Hematopoietic multipotent progenitor cell treated with erythropoietin and hydrocortisone succinate and interleukin-3 and kit ligand, for 17 days (in vitro differentiated cells): ENCODE measurements around the gene BEST2.
A peak's percentile ranks its signal among the peaks of the same experiment; 100 is the strongest.
"Not testable (repeated sequence)": the region's sequence is repeated elsewhere in the genome, so short reads cannot be mapped to it uniquely, and the experiment has no call there.

Experiments
- DNase-seq: peaks from one replicate; pipeline ENCODE4 v3.0.0-alpha.2; 2015; ENCODE audit warnings: low spot score

Gene BEST2

DNA sequence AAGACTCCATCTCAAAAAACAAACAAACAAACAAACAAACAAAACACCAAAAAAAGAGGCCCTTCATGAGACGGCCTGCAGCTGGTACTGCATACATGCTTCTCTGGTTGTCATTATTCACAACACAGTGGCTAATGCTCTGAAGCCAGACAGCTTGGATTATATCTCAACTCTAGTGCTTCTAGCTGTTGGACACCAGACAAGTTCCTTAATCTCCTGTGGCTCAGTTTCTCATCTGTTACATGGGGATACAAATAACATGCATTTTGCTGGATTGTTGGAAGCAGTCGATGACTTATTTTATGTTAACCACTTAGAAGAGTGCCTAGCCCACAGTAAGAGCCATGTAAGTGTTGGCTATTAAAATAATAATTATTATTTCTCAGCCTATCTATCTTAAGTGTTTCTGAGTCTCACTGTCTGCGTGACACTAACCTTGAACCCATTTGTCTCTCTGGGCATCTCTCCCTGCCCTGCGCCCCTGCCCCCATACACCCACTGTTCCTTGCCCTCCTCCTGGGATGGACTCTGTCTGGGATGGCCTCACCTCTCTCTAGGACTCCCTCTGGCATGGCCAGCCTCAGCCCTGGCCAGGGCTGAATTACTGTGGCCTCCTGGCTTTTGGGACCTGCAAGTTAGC lies 36.6 kb downstream of the BEST2 start:
- peak; percentile 58 for DNase-seq

DNA sequence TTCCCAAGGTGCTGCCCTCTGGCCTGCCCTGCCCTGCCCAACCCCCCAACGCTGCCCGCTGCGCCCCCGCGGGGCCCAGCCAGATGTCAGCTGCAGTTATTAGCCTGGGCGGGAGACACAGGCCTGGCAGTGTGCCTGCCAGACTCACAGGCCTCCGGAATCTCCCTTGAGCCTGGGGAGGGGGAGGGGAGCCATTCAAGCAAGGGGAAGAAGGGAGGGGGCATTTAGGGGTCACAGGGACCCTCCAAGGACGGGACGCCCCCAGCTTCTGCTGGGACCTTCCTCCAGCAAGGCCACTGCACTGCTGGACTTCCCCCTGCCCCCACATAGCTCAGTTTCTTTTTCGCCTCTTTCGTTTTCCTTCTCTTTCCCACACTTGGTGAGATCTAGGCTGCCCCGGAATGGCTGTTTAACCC lies 37.1 kb downstream of the BEST2 start:
- peak; percentile 83 for DNase-seq

GRCh38 chr19:12789098-12789903 lies 37.7 kb downstream of the BEST2 start:
- DNase-seq: peak; percentile 68

GRCh38 chr19:12789904-12790619 lies 38.5 kb downstream of the BEST2 start:
- DNase-seq: peak; percentile 97

- peak; percentile 68 for DNase-seq
Observed at GRCh38 chr19:12790628-12791344, 39.2 kb downstream of the BEST2 start.

- DNase-seq: peak; percentile 96
Observed at GRCh38 chr19:12791345-12792050, 39.9 kb downstream of the BEST2 start, which contains the start of gene JUNB. JUNB (plus strand) TSS chr19:12791486; CDS start chr19:12791772, 286 bp downstream.

GRCh38 chr19:12792051-12792852 lies 40.7 kb downstream of the BEST2 start:
- peak; percentile 80 for DNase-seq

- no peak for DNase-seq
Observed at GRCh38 chr19:12792853-12793289, 41.3 kb downstream of the BEST2 start.

GRCh38 chr19:12793290-12794195 lies 42.0 kb downstream of the BEST2 start:
- DNase-seq: peak; percentile 99

- no peak for DNase-seq
Observed at GRCh38 chr19:12794196-12794941, 42.8 kb downstream of the BEST2 start.

GRCh38 chr19:12794971-12795381 lies 43.4 kb downstream of the BEST2 start:
- DNase-seq: no peak

DNA sequence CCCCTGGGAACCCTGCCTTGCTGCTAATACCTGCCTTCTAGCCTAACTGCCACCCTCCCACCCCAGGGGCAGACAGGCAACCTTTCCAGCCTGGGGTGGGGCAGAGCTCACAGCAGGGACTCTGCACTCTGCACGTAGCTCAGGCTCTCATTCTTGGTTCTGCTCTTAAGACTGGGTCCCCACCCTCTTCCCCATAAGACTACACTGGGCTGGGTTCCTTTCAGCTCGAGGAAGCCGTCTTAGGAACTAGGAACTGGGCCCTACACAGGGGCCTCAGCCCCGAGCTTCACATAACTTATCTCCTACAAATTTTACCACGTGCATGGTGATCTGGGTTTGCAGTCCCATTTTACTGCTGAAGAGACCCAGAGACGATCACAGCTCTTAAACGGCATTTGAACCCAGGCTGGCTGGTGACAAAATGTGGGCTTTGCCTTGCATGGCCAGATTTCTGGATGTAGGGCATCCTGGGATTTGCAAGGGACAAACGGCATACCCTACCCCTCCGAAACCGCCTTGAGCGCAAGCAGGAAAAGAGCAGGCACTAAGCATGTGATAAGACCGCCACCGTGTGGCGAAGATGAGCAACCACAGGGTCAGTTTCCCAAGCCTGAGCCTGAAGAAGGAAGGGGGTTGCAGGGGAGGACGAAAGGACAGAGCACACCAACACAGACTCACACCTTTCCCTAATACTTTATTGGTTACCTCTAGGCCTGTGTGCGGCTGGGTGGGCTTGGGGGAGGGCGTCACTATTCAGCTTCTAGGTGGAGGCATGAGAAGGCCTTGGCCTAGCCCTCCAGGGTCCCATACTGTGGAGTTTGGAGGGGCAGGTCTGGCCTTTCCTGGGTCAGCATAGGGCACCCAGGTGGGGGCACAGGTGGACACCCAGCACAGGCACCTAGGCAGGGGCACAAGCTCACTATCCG lies 44.8 kb downstream of the BEST2 start:
- DNase-seq: peak; percentile 90

DNA sequence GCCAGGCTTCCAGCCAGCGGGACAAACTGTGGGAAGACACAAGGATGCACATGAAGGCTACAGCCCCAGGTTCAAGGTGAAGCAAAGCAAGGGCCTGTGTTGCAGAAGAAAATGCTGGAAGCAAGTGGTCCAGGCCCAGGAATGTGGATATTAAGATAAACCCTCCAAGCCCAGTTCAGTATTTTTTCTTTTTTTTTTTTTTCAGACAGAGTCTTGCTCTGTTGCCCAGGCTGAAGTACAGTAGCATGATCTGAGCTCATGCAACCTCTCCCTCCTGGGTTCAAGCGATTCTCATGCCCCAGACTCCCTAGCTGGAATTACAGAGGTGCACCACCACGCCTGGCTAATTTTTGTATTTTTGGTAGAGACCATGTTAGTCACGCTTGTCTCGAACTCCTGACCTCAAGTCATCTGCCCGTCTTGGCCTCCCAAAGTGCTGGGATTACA lies 45.6 kb downstream of the BEST2 start:
- DNase-seq: peak; percentile 15

DNA sequence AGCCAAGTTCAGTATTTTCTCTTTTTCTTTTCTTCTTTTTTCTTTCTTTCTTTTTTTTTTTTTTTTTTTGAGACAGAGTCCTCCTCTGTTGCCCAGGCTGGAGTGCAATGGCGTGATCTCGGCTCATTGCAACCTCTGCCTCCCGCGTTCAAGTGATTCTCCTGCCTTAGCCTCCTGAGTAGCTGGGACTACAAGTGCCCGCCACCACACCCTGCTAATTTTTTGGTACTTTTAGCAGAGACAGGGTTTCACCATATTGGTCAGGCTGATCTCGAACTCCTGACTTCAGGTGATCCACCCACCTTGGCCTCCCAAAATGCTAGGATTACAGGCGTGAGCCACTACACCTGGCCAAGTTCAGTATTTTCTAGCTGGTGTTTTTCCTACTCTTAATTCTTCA lies 46.0 kb downstream of the BEST2 start:
- DNase-seq: not testable (repeated sequence)

GRCh38 chr19:12799742-12800465 lies 48.3 kb downstream of the BEST2 start:
- DNase-seq: peak; percentile 37

DNA sequence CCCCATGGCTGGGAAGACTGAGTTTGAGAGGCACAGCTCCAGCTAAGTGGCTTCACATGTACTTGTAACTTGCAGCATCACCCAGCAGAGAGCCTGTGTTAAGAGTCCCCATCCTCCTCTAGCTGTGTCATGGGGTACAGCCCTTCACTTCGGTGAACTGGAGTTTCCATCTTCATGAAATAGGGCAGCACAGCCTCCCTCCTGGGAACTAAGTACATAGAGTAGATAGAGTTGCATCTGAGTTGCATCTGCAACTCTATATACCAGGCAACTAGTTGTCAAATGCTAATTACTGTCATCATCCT lies 48.8 kb downstream of the BEST2 start:
- DNase-seq: peak; percentile 80

DNA sequence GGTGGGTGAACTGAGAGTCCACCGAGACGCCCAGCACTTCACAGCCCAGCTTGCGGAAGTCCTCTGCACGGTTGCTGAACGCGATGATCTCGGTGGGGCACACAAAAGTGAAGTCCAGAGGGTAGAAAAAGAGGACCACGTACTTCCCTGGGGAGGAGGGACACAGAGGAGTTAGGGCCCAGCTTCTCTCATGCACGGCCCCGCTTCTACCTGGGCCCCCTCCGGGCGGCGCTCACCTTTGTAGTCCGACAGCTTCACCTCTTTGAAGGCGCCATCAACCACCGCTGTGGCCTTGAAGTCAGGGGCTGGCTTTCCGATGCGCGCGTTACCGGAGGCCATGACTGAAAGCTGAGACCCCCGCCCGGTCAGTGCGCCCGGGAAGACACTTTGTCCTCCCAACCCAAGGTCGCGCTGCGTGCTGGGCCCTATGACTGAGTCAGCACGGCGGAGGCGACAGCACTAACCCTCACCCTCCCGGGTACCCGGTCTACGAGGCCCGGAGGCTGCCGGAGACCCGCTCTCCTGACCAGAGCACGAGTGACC lies 49.4 kb downstream of the BEST2 start:
- DNase-seq: peak; percentile 41
